ENCODE results near the gene HTR2A.

DNA sequence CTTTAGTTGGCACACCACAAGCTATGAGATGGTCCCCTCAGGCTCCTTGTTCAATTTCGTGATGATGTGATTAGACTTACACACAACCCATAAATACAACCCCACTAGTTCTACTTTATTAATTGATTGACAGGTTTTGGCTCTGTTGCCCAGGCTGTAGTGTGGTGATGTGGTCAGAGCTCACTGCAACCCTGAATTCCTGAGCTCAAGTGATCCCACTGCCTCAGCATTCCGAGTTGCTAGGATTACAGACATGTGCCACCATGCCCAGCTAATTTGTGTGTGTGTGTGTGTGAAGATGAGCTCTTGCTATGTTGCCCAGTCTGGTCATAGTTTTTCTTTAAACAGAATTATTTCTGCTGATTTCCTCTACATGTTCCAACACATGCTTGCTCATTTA lies 17.5 kb upstream of the HTR2A start:
- TF ChIP-seq, protein P1, sequence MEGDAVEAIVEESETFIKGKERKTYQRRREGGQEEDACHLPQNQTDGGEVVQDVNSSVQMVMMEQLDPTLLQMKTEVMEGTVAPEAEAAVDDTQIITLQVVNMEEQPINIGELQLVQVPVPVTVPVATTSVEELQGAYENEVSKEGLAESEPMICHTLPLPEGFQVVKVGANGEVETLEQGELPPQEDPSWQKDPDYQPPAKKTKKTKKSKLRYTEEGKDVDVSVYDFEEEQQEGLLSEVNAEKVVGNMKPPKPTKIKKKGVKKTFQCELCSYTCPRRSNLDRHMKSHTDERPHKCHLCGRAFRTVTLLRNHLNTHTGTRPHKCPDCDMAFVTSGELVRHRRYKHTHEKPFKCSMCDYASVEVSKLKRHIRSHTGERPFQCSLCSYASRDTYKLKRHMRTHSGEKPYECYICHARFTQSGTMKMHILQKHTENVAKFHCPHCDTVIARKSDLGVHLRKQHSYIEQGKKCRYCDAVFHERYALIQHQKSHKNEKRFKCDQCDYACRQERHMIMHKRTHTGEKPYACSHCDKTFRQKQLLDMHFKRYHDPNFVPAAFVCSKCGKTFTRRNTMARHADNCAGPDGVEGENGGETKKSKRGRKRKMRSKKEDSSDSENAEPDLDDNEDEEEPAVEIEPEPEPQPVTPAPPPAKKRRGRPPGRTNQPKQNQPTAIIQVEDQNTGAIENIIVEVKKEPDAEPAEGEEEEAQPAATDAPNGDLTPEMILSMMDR (conservative IDR thresholded peaks at IDR 0.05): no peak
- TF ChIP-seq ZFX (IDR thresholded peaks at IDR 0.05): no peak
